HepG2 (cell line): Measurements from ENCODE around the gene SCFD1. TPM values are rescaled to one million over a fixed set of nuclear protein-coding genes. Genes with fewer than 3 reads are reported as not detected.

ENCODE experiments used
- ATAC-seq: fragments of 200-7000 bp; cut with Tn5 transposase; 3 replicates; pipeline ENCODE4 v1.9.1; 2020; ENCODE audit warnings: mild to moderate bottlenecking, moderate library complexity
- BruUV-seq: library from RNA; stranded (reverse); fragments of 400-500 nt; replicated peaks from 2 replicates; lab custom pipeline; 2021; lab: Mats Ljungman, UMichigan
- CTCF ChIA-PET: fragments of 300-600 bp; formaldehyde crosslinking; extraction: SDS; loops from one replicate; lab custom pipeline; 2021; ENCODE audit warnings: low total read pairs, inconsistent platforms, low intra/inter-chr PET ratio; lab: Yijun Ruan, JAX
- POLR2A ChIA-PET: fragments of 350-600 bp; sonication (Branson Sonifier 250); formaldehyde crosslinking; loops from one replicate; lab custom pipeline; 2020; ENCODE audit warnings: antibody characterized with exemption, inconsistent platforms; lab: Yijun Ruan, JAX
- DNase-seq: peaks from one replicate; pipeline ENCODE4 v3.0.0-alpha.2; 2015; ENCODE audit warnings: low spot score
- FAIRE-seq: peaks from 3 replicates; lab custom pipeline; 2011; peaks lifted over from hg19 to GRCh38; lab: Jason Lieb, UNC
- H2AFZ ChIP-seq: one replicate; pipeline ENCODE4 v1.6.1; 2011; ENCODE audit warnings: low read length, inconsistent platforms
- H3K27ac ChIP-seq: fragments of 300-600 bp; 3 replicates; pipeline ENCODE4 v1.8.0; 2011; ENCODE audit warnings: mixed run types, mild to moderate bottlenecking, mixed read lengths, low read length, inconsistent platforms; ENCODE audit not compliant: insufficient read depth; ENCODE audit errors: extremely low read length
- H3K27me3 ChIP-seq, 2 experiments: fragments of 200-600 bp in 1 of 2; 2 replicates in 1 of 2; 3 replicates in 1 of 2; pipeline versions ENCODE4 v1.6.0 to v1.8.0; 2011; ENCODE audit warnings: low read length in 2 of 2, mild to moderate bottlenecking in 2 of 2, moderate library complexity in 2 of 2, inconsistent platforms in 1 of 2; ENCODE audit not compliant: insufficient read depth in 2 of 2, control insufficient read depth in 1 of 2
- H3K36me3 ChIP-seq, 2 experiments: fragments of 200-600 bp in 1 of 2; replicated peaks in 1 of 2; 2 replicates in 1 of 2; 3 replicates in 1 of 2; pipeline versions ENCODE4 v1.5.1 to v1.8.0; 2011; ENCODE audit warnings: low read length in 2 of 2, inconsistent platforms in 1 of 2; ENCODE audit not compliant: insufficient read depth in 2 of 2, control insufficient read depth in 1 of 2
- H3K4me1 ChIP-seq: 2 replicates; pipeline ENCODE4 v1.5.1; 2012; ENCODE audit warnings: low read length, inconsistent platforms; ENCODE audit not compliant: insufficient read depth
- H3K4me2 ChIP-seq: 2 replicates; pipeline ENCODE4 v1.6.0; 2011; ENCODE audit warnings: low read depth, low read length, inconsistent platforms
- H3K4me3 ChIP-seq, 3 experiments: fragments of 200-600 bp in 1 of 3; sonication (generic), shearing (Covaris generic) in 1 of 3; replicated peaks in 1 of 3; 2 replicates each; pipeline ENCODE4 v1.5.1; 2011 to 2016; ENCODE audit warnings: low read length in 3 of 3, inconsistent platforms in 2 of 3, low read depth in 2 of 3, mild to moderate bottlenecking in 2 of 3, control low read depth in 1 of 3, mixed read lengths in 1 of 3; ENCODE audit not compliant: insufficient read depth in 1 of 3
- H3K79me2 ChIP-seq: one replicate; pipeline ENCODE4 v1.6.1; 2011; ENCODE audit warnings: low read length, inconsistent platforms; ENCODE audit not compliant: insufficient read depth
- H3K9ac ChIP-seq: 2 replicates; pipeline ENCODE4 v1.6.0; 2011; ENCODE audit warnings: mild to moderate bottlenecking, low read depth, low read length, inconsistent platforms; ENCODE audit not compliant: insufficient read depth
- H3K9me3 ChIP-seq: 2 replicates; pipeline ENCODE4 v1.5.1; 2012; ENCODE audit warnings: mild to moderate bottlenecking, low read length
- H4K20me1 ChIP-seq: 2 replicates; pipeline ENCODE4 v1.6.0; 2011; ENCODE audit warnings: inconsistent platforms, mild to moderate bottlenecking, low read length, moderate library complexity; ENCODE audit not compliant: insufficient read depth
- ARNTL ChIP-seq: sonication (generic); formaldehyde crosslinking; IDR thresholded peaks from 2 replicates; pipeline ENCODE4 v1.4.0; 2020; ENCODE audit warnings: mild to moderate bottlenecking, missing genetic modification reagents
- HES4 ChIP-seq: sonication (generic); formaldehyde crosslinking; IDR thresholded peaks from 2 replicates; pipeline ENCODE4 v1.9.0; 2021; ENCODE audit warnings: mild to moderate bottlenecking, missing genetic modification reagents, borderline replicate concordance
- MAF1 ChIP-seq: sonication (generic); formaldehyde crosslinking; IDR thresholded peaks from 2 replicates; pipeline ENCODE4 v1.5.0; 2020; ENCODE audit warnings: missing genetic modification reagents, borderline replicate concordance
- MED8 ChIP-seq: sonication (generic); formaldehyde crosslinking; IDR thresholded peaks from 2 replicates; pipeline ENCODE4 v1.8.1; 2023; ENCODE audit warnings: mild to moderate bottlenecking, missing genetic modification reagents; ENCODE audit not compliant: insufficient replicate concordance
- REPIN1 ChIP-seq: sonication (generic); formaldehyde crosslinking; IDR thresholded peaks from 2 replicates; pipeline ENCODE4 v1.8.0; 2022; ENCODE audit warnings: missing genetic modification reagents, low read depth, mild to moderate bottlenecking, borderline replicate concordance
- SRY ChIP-seq: sonication (generic); formaldehyde crosslinking; IDR thresholded peaks from 2 replicates; pipeline ENCODE4 v1.8.0; 2022; ENCODE audit warnings: mild to moderate bottlenecking, missing genetic modification reagents
- TBP ChIP-seq: sonication (generic); formaldehyde crosslinking; IDR thresholded peaks from 2 replicates; pipeline ENCODE4 v1.5.0; 2020; ENCODE audit warnings: missing genetic modification reagents
- ZBTB20 ChIP-seq: sonication (generic); formaldehyde crosslinking; IDR thresholded peaks from 2 replicates; pipeline ENCODE4 v1.8.1; 2023; ENCODE audit warnings: missing genetic modification reagents, low read depth, mild to moderate bottlenecking, borderline replicate concordance
- ZNF33B ChIP-seq: sonication (generic); formaldehyde crosslinking; IDR thresholded peaks from 2 replicates; pipeline ENCODE4 v1.5.1; 2020; ENCODE audit warnings: mild to moderate bottlenecking, missing genetic modification reagents
- ZNF550 ChIP-seq: sonication (generic); formaldehyde crosslinking; IDR thresholded peaks from 2 replicates; pipeline ENCODE4 v1.4.0; 2020; ENCODE audit warnings: mild to moderate bottlenecking, missing genetic modification reagents, borderline replicate concordance
- ZNF570 ChIP-seq: sonication (generic); formaldehyde crosslinking; IDR thresholded peaks from 2 replicates; pipeline ENCODE4 v1.4.0; 2020; ENCODE audit warnings: mild to moderate bottlenecking, missing genetic modification reagents, borderline replicate concordance
- ZNF878 ChIP-seq: sonication (generic); formaldehyde crosslinking; IDR thresholded peaks from 2 replicates; pipeline ENCODE4 v1.8.1; 2023; ENCODE audit warnings: mild to moderate bottlenecking, missing genetic modification reagents, moderate library complexity
- WGBS: methylation state at CpG from one replicate; pipeline ENCODE4 v1.1.6; 2017; ENCODE audit warnings: low lambda C conversion rate; 5-methylcytosine and 5-hydroxymethylcytosine counted together
- in situ Hi-C: cut with HindIII; loops from 2 replicates; pipeline ENCODE4 v1.10.0; 2017; ENCODE audit warnings: low pct_unique_long_range_greater_than_20kb; ENCODE audit not compliant: extremely low pct_ligation_motif_present
- intact Hi-C: fragments of 100-400 bp; cut with micrococcal nuclease; formaldehyde crosslinking; loops from one replicate; pipeline ENCODE4 v1.10.0; 2022; ENCODE audit not compliant: unreplicated experiment
- polyA plus RNA-seq, 8 experiments: library from polyadenylated mRNA; depleted of rRNA in 3 of 8; stranded (reverse) in 7 of 8; unstranded in 1 of 8; fragments of >200 nt; fragmentation: Illumina TruSeq in 4 of 8; extraction: Trizol in 4 of 8; gene quantifications; 2 replicates each; pipeline versions ENCODE4 v1.2.1 to v1.2.3, GENCODE V29; 2011 to 2016; ENCODE audit warnings: low read depth in 4 of 8, missing spikeins in 1 of 8, mixed read lengths in 1 of 8; ENCODE audit not compliant: insufficient read depth in 1 of 8
- total RNA-seq, 5 experiments: library from RNA; depleted of rRNA; stranded (reverse); fragments of >200 nt; fragmentation: Illumina TruSeq; extraction: Trizol; gene quantifications; 2 replicates each; pipeline ENCODE4 v1.2.3, GENCODE V29; 2016; ENCODE audit warnings: low read depth in 1 of 5

The SCFD1 gene
- total and polyA plus RNA-seq, 2 of the 13 experiments (the other 11 are each of a cell fraction or from before 2014, with no cell fraction given), result 235 to 256 TPM

- Histone ChIP-seq H2AFZ (no peak overlapping the region), H3K27ac (no peak overlapping the region), H3K4me3 (no peak overlapping the region), H3K27me3 (no peaks in the 10 kb centered on the region), H3K4me1 (no peaks in the 10 kb centered on the region)
- ATAC-seq (no peak), DNase-seq (no peak)
- CTCF ChIA-PET, result no interaction called here
- WGBS, result 71% methylated on average over 1 of the region's 1 CpG
- intact Hi-C loops, result no loop called here
- no peak for TF ChIP-seq ARNTL (CRISPR knock-in tag)
- no peak for TF ChIP-seq TBP
- TF ChIP-seq ZNF33B (CRISPR knock-in tag), result no peak
- no peak for TF ChIP-seq ZNF570 (CRISPR knock-in tag)
- TF ChIP-seq ZBTB20 (CRISPR knock-in tag), result no peak
- TF ChIP-seq MED8 (CRISPR knock-in tag), result no peak
- no peak for TF ChIP-seq MAF1 (CRISPR knock-in tag)
- no peak for TF ChIP-seq REPIN1 (CRISPR knock-in tag)
- no peak for TF ChIP-seq SRY (CRISPR knock-in tag)
- no peak for TF ChIP-seq HES4 (CRISPR knock-in tag)
- TF ChIP-seq ZNF550 (CRISPR knock-in tag), result no peak
- no peak for TF ChIP-seq ZNF878 (CRISPR knock-in tag)
- TF ChIP-seq, all 625 proteins: peak for 0
- in situ Hi-C loops, result no loop called here
- H4K20me1 ChIP-seq, result no peaks in the 10 kb centered on the region
- POLR2A ChIA-PET, result no interaction called here
- no peak overlapping the region for H3K9ac ChIP-seq
- no TSS peak for BruUV-seq
- H3K79me2 ChIP-seq, result no peaks in the 10 kb centered on the region
- no peak overlapping the region for H3K4me2 ChIP-seq
- H3K36me3 ChIP-seq, result peaks cover 10 to 76% of the 10 kb centered on the region in 2 experiments
- no peak for FAIRE-seq
- H3K9me3 ChIP-seq, result no peaks in the 10 kb centered on the region
These were observed 51.0 kb downstream of the SCFD1 start for GRCh38 chr14:30673071-30673470.
